Measurements from ENCODE around the gene CYP46A1. TPM values are rescaled to one million over a fixed set of nuclear protein-coding genes. Genes with fewer than 3 reads are reported as not detected.
"Not testable (repeated sequence)": the region's sequence is repeated elsewhere in the genome, so short reads cannot be mapped to it uniquely, and the experiment has no call there.

Gene CYP46A1
- total RNA-seq, 1 experiment from 2014 or later = 0.02 TPM

DNA sequence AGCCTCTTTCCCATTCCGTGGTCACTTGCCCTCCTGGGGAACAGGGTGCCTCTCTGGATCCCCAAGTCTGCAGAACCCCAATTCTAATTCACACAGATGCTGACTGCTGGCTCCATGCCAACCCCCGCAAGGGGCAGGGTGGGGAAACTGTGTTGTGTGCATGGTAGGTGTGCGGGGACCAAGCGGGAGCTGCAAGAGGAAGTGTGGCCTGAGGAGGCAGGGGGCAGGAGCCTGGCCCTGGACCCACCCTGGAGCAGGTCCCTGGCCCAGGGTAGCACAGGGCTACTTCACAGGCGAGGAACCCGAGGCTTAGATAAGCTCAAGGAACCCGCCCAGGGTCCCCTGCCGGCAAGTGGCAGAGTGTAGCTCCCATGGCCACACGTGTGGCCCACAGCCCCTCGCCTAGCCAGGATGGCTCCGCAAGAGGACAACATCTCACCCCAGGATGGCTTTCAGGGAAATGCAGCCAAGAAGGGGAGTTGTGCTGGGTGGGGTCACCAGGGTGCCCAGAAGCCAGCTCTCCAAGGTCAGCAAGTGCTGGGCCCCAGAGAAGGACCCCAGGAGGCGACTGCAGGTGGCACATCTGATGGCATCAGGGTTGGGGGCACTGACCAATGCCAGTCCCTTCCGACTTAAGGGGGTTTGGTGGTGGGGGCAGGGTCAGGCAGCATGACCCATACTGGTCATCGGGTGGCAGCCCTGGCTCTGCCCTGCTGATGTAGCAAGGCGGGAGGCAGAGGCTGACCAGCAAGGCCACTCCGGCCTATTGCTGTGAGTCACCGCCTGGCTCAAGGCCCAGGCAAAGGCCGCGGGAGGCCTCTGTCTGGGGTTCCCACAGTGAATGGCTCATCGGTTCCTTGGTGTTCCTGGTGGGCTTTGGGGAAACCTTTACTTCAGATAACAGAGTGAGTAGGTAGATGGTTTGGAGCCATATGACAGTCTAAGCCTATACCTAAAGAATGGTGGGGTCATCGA, 71.8 kb downstream of the CYP46A1 start:
- DNase-seq (ENCODE audit: low read depth) = peak; percentile 94

- peak; percentile 46 for DNase-seq (ENCODE audit: low read depth)
Observed at GRCh38 chr14:99756796-99757195, 72.7 kb downstream of the CYP46A1 start.

- DNase-seq (ENCODE audit: low read depth) = peak; percentile 96
Observed at GRCh38 chr14:99757331-99758070, 73.4 kb downstream of the CYP46A1 start.

GRCh38 chr14:99758121-99758821, 74.2 kb downstream of the CYP46A1 start:
- peak; percentile 95 for DNase-seq (ENCODE audit: low read depth)

DNA sequence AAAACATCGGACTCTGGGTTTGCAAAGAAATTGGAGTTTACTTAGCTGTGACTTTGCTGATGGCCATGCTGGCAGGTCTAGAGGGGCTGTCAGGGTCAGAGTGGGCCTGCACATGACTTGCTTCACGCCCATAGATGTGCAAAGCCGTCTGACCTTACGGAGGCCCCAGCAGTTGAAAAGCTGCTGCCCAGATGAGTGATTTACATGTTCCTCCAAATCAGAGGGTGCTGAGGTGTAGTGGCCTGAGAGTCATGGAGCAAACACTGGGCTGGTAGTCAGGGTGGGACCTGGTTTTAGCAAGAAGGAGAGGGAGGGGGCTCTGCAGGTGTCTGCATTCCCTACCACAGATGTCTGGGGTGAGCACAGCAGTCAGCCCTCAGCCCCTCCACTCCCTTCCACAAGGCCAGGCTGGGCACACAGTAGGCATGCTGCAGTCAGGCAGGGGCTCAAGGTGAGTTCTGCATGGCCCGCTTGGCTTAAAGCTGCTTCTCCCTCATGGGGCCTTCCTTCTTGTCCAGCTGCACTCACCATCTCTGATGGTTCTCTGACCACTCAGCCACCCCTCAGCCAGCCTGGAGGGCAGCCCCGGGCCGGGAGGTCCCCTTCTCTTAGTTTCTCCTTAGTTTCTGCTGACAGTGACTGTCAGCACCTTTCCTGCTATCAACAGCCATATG, 74.9 kb downstream of the CYP46A1 start:
- DNase-seq (ENCODE audit: low read depth) = no peak

- no peak for DNase-seq (ENCODE audit: low read depth)
Observed at GRCh38 chr14:99759546-99759925, 75.4 kb downstream of the CYP46A1 start.

DNA sequence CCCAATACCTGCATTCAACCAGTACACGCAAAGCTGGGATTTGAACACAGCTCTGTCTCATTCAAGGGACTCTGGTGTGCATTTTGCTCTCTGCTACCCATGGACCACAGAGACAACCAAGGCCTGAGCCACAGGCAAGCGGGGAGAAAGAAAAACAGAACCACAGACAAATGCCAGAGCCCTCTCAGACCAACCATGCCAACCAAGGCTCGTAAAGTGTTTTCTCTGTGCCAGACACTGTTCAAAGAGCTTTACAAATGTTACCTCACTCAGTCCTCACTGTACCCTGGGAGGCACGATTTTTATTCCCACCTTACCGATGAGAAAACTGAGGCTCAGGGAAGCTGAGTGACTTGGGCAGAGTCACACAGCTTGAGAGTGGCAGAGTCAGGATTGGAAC, 76.7 kb downstream of the CYP46A1 start:
- DNase-seq (ENCODE audit: low read depth) = no peak

DNA sequence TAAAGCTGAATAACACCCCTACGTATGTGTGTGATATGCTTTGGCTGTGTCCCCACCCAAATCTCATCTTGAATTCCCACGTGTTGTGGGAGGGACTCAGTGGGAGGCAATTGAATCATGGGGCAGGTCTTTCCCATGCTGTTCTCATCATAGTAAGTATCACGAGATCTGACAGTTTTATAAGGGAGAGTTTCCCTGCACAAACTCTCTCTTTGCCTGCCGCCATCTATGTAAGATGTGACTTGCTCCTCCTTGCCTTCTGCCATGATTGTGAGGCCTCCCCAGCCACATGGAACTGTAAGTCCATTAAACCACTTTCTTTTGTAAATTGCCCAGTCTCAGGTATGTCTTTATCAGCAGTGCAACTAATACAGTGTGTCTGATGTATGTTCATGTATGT, 78.8 kb downstream of the CYP46A1 start:
- DNase-seq (ENCODE audit: low read depth) = not testable (repeated sequence)

DNA sequence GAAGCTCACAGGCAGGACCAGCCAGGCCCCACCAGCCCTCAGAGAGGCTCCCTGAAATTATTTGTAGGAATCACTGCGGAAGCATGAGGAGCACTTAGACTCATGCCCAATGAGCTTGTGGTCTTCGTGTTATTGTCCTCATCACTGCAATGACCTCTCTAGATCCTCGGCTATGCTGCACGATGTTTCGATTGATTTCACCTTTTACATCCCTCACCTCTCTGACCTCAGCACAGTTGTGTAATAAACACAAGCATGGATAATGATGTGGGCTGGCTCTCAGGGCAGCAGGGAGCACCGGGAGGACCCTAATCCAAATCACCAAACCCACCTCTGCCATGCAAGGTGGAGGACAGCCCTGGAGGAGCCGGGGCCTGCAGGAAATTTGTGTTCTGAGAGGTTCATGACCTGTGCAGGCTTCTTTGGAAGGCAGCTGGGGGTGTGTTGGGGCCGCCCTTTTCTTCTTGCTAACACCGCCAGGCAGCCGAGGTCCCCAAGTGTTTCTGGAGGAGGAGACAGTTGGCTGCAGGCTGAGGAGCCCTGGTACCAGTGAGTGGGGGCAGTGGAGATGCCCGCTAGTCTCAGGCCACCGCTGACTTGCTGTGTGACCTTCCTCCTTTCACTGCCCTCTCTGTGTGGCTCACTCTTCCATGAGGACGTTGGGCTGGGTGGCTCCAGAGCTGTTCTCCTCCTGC, 79.6 kb downstream of the CYP46A1 start:
- DNase-seq (ENCODE audit: low read depth) = no peak

GRCh38 chr14:99764222-99764706, 80.2 kb downstream of the CYP46A1 start:
- DNase-seq (ENCODE audit: low read depth) = no peak

DNA sequence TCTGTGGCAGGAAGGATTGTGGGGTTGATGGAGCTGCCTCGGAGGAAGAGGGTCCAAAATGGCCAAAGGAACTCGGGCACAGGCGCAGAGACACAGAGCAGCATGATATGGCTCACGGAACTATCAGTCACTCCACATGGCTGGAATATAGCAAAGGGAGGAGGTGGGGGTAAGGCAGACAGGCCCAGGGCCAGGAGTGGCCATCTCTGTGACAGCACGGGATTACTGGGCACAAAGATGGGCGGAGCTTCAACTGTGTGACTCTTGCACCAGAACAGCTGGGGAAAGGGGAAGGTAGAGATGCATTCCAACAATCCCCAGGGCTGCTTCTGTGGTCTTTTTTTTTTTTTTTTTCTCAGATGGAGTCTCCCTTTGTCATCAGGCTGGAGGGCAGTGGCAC, 84.3 kb downstream of the CYP46A1 start:
- peak; percentile 52 for DNase-seq (ENCODE audit: low read depth)

GRCh38 chr14:99769123-99769522, 85.0 kb downstream of the CYP46A1 start:
- DNase-seq (ENCODE audit: low read depth) = no peak

GRCh38 chr14:99769799-99770198, 85.7 kb downstream of the CYP46A1 start:
- no peak for DNase-seq (ENCODE audit: low read depth)

DNA sequence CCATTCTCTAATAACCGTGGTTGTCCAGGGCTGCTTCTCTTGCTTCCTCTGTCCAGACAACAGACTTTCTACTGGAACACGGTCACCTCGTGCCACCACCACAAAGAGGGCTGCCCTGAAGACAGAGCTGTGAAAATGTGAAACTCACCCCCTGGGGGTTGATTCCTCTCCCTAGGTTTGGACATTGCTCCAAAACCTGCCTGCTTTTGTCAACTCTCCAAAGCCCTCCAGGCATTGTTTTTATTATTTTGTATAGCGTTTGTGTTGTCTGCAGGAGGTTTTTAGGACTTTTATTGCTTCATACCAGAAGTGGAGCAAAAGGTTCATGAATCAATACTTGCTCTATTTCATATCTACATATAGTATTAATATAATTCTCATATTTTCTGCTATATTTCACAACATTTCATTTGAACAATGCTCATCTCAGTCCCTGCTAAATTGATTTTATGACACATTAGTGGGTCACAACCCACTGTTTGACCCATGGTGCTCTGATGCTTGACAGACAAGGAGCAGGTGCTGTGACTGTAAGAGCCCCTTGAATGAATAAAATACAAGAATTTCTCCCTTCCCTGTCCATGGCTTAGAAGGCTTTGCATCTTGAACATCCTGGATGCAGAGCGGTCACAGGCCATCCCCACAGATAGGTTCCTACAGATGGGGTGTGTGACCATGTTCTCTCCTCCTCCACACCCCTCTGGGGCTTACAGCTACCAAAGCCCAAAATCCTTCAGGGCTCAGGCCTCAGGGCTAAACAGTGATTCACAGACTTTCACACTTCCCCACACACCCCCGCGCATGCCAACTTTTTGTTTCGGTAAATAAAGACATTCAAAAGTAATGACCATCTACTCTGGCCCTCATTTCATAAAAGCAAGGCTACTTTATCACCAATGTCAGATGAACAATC, 88.5 kb downstream of the CYP46A1 start:
- DNase-seq (ENCODE audit: low read depth) = peak; percentile 65

DNA sequence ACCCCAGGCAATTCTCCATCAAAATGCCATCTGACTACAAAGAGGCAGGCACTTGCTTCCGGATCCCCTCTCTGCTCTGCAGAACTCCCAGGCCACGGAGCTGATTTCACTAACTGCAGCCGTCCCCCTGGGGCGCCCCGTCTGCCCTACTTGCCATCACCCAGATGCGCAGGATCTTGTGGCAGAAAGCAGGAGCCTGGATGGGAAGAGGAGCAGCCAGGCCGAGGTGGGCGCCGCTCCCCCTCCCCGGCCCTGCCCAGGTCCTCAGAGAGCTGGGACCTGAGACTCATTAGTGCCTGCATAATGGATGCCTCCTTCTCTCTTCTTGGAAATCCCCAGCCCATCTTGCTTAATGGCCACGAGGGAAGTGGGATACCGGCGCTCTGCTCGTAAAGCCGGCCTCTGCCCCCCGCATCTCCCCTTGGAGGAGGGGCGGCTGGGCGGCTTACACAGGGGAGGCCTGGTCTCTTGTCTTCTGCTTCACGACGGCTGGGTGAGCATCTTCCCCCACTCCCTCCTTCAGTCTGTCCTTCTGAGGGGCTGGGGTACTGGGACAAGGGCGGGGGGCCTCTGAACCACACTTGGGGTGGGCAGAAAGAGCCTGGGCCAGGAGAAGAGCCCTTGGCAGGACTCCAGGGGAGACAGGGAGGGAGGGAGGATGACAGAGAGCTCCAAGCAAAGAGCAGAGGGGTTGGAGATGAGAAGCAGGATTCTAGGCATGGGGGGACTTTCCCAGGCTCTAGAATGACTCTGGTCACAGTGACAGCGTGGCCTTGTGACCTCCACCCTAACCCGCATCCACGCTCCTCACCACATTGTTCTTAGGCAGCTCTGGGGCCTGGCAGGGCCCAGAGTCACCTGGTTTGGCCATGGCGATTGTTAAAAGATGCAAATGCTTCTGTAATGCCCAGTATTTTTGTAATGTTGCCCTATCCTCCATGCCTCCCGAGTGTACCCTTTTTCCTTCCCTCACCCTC, 89.7 kb downstream of the CYP46A1 start:
- DNase-seq (ENCODE audit: low read depth) = no peak

- DNase-seq (ENCODE audit: low read depth) = peak; percentile 39
Observed at GRCh38 chr14:99774556-99775307, 90.6 kb downstream of the CYP46A1 start.

- no peak for DNase-seq (ENCODE audit: low read depth)
Observed at GRCh38 chr14:99775351-99775750, 91.3 kb downstream of the CYP46A1 start.
